Measurements from ENCODE around the gene DRC7. TPM values are rescaled to one million over a fixed set of nuclear protein-coding genes. Genes with fewer than 3 reads are reported as not detected.
A peak's percentile ranks its signal among the peaks of the same experiment; 100 is the strongest.

DRC7 gene
- polyA plus RNA-seq, 1 of the 3 experiments (the other 2 are of a cell fraction) = 0.58 TPM

DNA sequence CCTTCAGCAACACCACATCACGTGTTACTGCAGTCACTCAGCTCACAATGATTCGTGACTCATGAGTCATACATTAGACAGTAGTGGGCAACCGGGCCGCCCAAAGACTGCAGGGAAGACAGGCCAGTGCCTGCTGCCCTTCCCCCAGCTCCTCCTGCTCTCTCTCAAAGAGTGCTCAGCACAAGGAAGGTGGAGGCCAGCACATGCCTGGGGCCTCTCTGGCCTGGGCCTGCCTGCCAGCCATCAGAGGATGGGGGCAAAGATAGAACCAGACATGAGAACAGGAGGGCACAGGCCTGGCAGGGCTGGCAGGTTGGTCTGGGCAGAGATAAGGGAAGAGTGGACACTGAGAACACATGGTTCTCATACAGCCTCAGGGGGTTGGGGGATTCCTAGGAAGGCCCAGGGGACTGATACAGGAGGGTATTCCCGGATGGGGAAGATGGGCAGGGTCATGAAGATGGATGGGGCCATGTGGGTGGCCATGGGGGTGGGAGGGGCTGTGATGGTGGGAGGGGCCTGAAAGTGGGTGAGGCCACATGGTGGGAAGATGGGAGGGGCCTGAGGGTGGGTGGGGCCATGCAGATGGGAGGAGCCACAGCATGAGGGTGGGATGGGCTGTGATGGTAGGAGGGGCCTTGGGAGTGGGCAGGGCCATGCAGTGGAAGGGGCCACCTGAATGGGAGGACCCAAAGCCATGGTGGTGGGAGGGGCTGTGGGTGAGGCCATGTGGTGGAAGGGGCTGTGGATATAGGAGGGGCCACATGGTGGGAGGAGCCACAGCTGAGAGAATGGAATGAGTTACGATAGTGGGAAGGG is 69.9 kb downstream of the DRC7 start (continued):
- TF ChIP-seq REST (IDR thresholded peaks at IDR 0.05; ENCODE audit: low read depth, low read length) (no peak), RAD21 (IDR thresholded peaks at IDR 0.05; ENCODE audit: low read length) (0 out of 2 replicates have a peak, but pooled peaks have one; percentile 11), MEF2A (IDR thresholded peaks at IDR 0.05; ENCODE audit: borderline replicate concordance, low read depth) (no peak), NFIC (IDR thresholded peaks at IDR 0.05; ENCODE audit: borderline replicate concordance) (no peak), MXI1 (IDR thresholded peaks at IDR 0.05; ENCODE audit: low read depth, low read length) (peak; percentile 14; the same call in 1 of the 2 replicates), EP300 (IDR thresholded peaks at IDR 0.05; ENCODE audit: borderline replicate concordance in 1 of 2, low read depth in 1 of 2, low read length in 1 of 2) (peak in 1 of 2 experiments; percentile 69; a peak in 3 of 4 replicates), EZH2phosphoT487 (IDR thresholded peaks at IDR 0.05; ENCODE audit: borderline replicate concordance, low read depth) (no peak), RFX5 (IDR thresholded peaks at IDR 0.05; ENCODE audit: low read length) (no peak), YY1 (IDR thresholded peaks at IDR 0.05; ENCODE audit: low read depth) (no peak), GABPA (IDR thresholded peaks at IDR 0.05; ENCODE audit: low read depth) (no peak), FOSL2 (IDR thresholded peaks at IDR 0.05; ENCODE audit: borderline replicate concordance, low read depth) (peak; percentile 81; the same call in 1 of the 2 replicates), FOXJ3 (CRISPR knock-in tag; IDR thresholded peaks at IDR 0.05) (peak; percentile 52; the same call in 1 of the 2 replicates), ELF1 (IDR thresholded peaks at IDR 0.05) (no peak)
- TF ChIP-seq, protein P1, sequence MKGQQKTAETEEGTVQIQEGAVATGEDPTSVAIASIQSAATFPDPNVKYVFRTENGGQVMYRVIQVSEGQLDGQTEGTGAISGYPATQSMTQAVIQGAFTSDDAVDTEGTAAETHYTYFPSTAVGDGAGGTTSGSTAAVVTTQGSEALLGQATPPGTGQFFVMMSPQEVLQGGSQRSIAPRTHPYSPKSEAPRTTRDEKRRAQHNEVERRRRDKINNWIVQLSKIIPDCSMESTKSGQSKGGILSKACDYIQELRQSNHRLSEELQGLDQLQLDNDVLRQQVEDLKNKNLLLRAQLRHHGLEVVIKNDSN (IDR thresholded peaks at IDR 0.05; ENCODE audit: borderline replicate concordance, low read depth) = peak; percentile 77; the same call in 1 of the 2 replicates
- TF ChIP-seq, protein P2, sequence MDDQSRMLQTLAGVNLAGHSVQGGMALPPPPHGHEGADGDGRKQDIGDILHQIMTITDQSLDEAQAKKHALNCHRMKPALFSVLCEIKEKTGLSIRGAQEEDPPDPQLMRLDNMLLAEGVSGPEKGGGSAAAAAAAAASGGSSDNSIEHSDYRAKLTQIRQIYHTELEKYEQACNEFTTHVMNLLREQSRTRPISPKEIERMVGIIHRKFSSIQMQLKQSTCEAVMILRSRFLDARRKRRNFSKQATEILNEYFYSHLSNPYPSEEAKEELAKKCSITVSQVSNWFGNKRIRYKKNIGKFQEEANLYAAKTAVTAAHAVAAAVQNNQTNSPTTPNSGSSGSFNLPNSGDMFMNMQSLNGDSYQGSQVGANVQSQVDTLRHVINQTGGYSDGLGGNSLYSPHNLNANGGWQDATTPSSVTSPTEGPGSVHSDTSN (IDR thresholded peaks at IDR 0.05) = peak; percentile 73
